SK-N-SH (cell line): ENCODE data around the gene CYP26B1.

Source experiments
- ELF1 ChIP-seq: IDR thresholded peaks from 2 replicates; pipeline ENCODE4 v1.4.0; 2012
- EZH2phosphoT487 ChIP-seq: fragments of 200-600 bp; sonication (generic); IDR thresholded peaks from 2 replicates; pipeline ENCODE4 v1.6.1; 2017; ENCODE audit warnings: low read depth, mixed run types, mild to moderate bottlenecking, antibody characterized with exemption, moderate library complexity, borderline replicate concordance
- FOXJ3 ChIP-seq: sonication (generic); formaldehyde crosslinking; IDR thresholded peaks from 2 replicates; pipeline ENCODE4 v1.5.1; 2020; ENCODE audit warnings: mild to moderate bottlenecking, missing genetic modification reagents
- NFIC ChIP-seq: IDR thresholded peaks from 2 replicates; pipeline ENCODE4 v1.4.0; 2012; ENCODE audit warnings: borderline replicate concordance
- NRF1 ChIP-seq: IDR thresholded peaks from 2 replicates; pipeline ENCODE4 v1.6.1; 2012; ENCODE audit warnings: low read depth, mild to moderate bottlenecking, low read length
- POLR2AphosphoS5 ChIP-seq: IDR thresholded peaks from 2 replicates; pipeline ENCODE4 v1.6.1; 2012; ENCODE audit warnings: low read depth, low read length
- RFX5 ChIP-seq: IDR thresholded peaks from 2 replicates; pipeline ENCODE4 v1.6.1; 2012; ENCODE audit warnings: mild to moderate bottlenecking, improper control_type of control experiment, low read length
- YY1 ChIP-seq: IDR thresholded peaks from 2 replicates; pipeline ENCODE4 v1.4.0; 2012; ENCODE audit warnings: low read depth, mild to moderate bottlenecking
- TF ChIP-seq, protein P1 (sequence below): fragments of 200-600 bp; sonication (generic); IDR thresholded peaks from 2 replicates; pipeline ENCODE4 v1.6.1; 2017; ENCODE audit warnings: antibody characterized with exemption, mild to moderate bottlenecking, moderate library complexity
- TF ChIP-seq, protein P2 (sequence below): IDR thresholded peaks from 2 replicates; pipeline ENCODE4 v1.6.1; 2012; ENCODE audit warnings: mild to moderate bottlenecking, low read depth, low read length, moderate library complexity
- TF ChIP-seq, protein P3 (sequence below): IDR thresholded peaks from 2 replicates; pipeline ENCODE4 v1.4.0; 2012; ENCODE audit warnings: low read depth, borderline replicate concordance

DNA sequence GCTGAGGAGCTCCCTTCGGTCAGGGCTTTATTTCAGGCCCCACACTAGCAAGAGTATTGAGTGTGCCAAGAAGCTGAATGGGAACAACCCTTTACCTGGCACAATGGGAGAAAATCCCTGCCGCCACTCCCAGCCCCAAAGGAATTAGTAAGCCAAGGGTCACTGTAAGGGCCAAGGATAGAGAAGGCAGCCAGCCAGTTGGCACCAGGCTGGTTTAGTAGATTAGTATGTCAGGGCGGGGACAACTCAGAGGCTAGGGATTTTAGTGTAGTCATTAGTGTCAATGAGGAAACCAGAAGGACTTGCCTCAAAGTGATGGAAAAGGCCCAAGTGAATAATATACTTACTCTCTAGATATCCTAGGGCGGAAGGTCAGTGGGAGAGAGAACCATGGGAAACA lies 34.9 kb upstream of the CYP26B1 start:
- TF ChIP-seq FOXJ3 (CRISPR knock-in tag) = no peak
- TF ChIP-seq, protein P1, sequence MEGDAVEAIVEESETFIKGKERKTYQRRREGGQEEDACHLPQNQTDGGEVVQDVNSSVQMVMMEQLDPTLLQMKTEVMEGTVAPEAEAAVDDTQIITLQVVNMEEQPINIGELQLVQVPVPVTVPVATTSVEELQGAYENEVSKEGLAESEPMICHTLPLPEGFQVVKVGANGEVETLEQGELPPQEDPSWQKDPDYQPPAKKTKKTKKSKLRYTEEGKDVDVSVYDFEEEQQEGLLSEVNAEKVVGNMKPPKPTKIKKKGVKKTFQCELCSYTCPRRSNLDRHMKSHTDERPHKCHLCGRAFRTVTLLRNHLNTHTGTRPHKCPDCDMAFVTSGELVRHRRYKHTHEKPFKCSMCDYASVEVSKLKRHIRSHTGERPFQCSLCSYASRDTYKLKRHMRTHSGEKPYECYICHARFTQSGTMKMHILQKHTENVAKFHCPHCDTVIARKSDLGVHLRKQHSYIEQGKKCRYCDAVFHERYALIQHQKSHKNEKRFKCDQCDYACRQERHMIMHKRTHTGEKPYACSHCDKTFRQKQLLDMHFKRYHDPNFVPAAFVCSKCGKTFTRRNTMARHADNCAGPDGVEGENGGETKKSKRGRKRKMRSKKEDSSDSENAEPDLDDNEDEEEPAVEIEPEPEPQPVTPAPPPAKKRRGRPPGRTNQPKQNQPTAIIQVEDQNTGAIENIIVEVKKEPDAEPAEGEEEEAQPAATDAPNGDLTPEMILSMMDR = no peak
- TF ChIP-seq, protein P2, sequence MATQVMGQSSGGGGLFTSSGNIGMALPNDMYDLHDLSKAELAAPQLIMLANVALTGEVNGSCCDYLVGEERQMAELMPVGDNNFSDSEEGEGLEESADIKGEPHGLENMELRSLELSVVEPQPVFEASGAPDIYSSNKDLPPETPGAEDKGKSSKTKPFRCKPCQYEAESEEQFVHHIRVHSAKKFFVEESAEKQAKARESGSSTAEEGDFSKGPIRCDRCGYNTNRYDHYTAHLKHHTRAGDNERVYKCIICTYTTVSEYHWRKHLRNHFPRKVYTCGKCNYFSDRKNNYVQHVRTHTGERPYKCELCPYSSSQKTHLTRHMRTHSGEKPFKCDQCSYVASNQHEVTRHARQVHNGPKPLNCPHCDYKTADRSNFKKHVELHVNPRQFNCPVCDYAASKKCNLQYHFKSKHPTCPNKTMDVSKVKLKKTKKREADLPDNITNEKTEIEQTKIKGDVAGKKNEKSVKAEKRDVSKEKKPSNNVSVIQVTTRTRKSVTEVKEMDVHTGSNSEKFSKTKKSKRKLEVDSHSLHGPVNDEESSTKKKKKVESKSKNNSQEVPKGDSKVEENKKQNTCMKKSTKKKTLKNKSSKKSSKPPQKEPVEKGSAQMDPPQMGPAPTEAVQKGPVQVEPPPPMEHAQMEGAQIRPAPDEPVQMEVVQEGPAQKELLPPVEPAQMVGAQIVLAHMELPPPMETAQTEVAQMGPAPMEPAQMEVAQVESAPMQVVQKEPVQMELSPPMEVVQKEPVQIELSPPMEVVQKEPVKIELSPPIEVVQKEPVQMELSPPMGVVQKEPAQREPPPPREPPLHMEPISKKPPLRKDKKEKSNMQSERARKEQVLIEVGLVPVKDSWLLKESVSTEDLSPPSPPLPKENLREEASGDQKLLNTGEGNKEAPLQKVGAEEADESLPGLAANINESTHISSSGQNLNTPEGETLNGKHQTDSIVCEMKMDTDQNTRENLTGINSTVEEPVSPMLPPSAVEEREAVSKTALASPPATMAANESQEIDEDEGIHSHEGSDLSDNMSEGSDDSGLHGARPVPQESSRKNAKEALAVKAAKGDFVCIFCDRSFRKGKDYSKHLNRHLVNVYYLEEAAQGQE = no peak
- TF ChIP-seq NRF1 = no peak
- TF ChIP-seq NFIC = no peak
- no peak for TF ChIP-seq RFX5
- TF ChIP-seq, protein P3, sequence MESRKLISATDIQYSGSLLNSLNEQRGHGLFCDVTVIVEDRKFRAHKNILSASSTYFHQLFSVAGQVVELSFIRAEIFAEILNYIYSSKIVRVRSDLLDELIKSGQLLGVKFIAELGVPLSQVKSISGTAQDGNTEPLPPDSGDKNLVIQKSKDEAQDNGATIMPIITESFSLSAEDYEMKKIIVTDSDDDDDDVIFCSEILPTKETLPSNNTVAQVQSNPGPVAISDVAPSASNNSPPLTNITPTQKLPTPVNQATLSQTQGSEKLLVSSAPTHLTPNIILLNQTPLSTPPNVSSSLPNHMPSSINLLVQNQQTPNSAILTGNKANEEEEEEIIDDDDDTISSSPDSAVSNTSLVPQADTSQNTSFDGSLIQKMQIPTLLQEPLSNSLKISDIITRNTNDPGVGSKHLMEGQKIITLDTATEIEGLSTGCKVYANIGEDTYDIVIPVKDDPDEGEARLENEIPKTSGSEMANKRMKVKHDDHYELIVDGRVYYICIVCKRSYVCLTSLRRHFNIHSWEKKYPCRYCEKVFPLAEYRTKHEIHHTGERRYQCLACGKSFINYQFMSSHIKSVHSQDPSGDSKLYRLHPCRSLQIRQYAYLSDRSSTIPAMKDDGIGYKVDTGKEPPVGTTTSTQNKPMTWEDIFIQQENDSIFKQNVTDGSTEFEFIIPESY = no peak
- no peak for TF ChIP-seq ELF1
- no peak for TF ChIP-seq POLR2AphosphoS5
- no peak for TF ChIP-seq EZH2phosphoT487
- no peak for TF ChIP-seq YY1
